ENCODE data around the gene PHOSPHO2.

DNA sequence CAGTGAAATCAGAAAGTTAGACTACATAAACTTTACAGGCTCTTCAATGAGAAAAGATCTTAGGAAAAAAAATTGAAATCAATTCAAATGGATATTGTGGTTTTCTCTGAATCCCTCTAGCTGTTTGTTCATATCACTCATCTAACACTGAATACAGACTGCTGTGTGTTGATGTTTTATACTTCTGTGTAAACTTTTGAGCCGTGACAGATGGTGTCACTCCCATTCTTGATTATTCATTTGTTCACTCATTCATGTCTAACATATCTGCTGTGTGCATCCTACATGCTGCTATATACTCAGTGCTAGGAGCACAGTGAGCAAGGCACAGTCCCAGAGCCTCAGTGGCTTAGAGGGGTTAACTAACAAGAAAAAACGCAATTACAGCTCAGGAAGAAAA is 52.0 kb downstream of the PHOSPHO2 start:
- TF ChIP-seq, protein P1, sequence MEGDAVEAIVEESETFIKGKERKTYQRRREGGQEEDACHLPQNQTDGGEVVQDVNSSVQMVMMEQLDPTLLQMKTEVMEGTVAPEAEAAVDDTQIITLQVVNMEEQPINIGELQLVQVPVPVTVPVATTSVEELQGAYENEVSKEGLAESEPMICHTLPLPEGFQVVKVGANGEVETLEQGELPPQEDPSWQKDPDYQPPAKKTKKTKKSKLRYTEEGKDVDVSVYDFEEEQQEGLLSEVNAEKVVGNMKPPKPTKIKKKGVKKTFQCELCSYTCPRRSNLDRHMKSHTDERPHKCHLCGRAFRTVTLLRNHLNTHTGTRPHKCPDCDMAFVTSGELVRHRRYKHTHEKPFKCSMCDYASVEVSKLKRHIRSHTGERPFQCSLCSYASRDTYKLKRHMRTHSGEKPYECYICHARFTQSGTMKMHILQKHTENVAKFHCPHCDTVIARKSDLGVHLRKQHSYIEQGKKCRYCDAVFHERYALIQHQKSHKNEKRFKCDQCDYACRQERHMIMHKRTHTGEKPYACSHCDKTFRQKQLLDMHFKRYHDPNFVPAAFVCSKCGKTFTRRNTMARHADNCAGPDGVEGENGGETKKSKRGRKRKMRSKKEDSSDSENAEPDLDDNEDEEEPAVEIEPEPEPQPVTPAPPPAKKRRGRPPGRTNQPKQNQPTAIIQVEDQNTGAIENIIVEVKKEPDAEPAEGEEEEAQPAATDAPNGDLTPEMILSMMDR (conservative IDR thresholded peaks at IDR 0.05; ENCODE audit: low read depth, low read length) = no peak
- no peak for TF ChIP-seq EZH2 (IDR thresholded peaks at IDR 0.05; ENCODE audit: borderline replicate concordance, low read depth, low read length, poor library complexity, severe bottlenecking)
